Esophagus squamous epithelium (tissue), 5 donors: ENCODE results near the gene FGF14. TPM values are rescaled to one million over a fixed set of nuclear protein-coding genes. Genes with fewer than 3 reads are reported as not detected.

Source experiments
- DNase-seq: peaks from one replicate; lab custom pipeline; 2025; lab: John Stamatoyannopoulos, UW
- H3K27ac ChIP-seq, 4 donors: fragments of 200-600 bp; sonication (generic); one replicate each; pipeline ENCODE4 v1.5.1; 2016 to 2019; ENCODE audit warnings: mild to moderate bottlenecking in 1 of 4
- H3K27me3 ChIP-seq, 4 donors: fragments of 200-600 bp; sonication (generic); 1 replicate in 3 of 4; 2 replicates in 1 of 4; pipeline versions ENCODE4 v1.5.1 to v1.6.0; 2017 to 2021; ENCODE audit warnings: antibody characterized with exemption in 1 of 4
- H3K36me3 ChIP-seq, 3 donors: fragments of 200-600 bp; sonication (generic); one replicate each; pipeline ENCODE4 v1.5.1; 2016 to 2019
- H3K4me1 ChIP-seq, 3 donors: fragments of 200-600 bp; sonication (generic); one replicate each; pipeline ENCODE4 v1.5.1; 2017 to 2019
- H3K4me3 ChIP-seq, 4 donors: fragments of 200-600 bp; sonication (generic); 1 replicate in 3 of 4; 2 replicates in 1 of 4; pipeline ENCODE4 v1.5.1; 2016 to 2019; ENCODE audit warnings: mild to moderate bottlenecking in 2 of 4, moderate library complexity in 1 of 4
- H3K9me3 ChIP-seq, 3 donors: fragments of 200-600 bp; sonication (generic); one replicate each; pipeline ENCODE4 v1.5.1; 2016 to 2019
- CTCF ChIP-seq, 6 experiments: fragments of 450-650 bp in 4 of 6; fragments of 200-600 bp in 2 of 6; sonication (generic) in 2 of 6; IDR thresholded peaks; one replicate each; pipeline ENCODE4 v1.5.1; 2016 to 2019; ENCODE audit warnings: antibody characterized with exemption in 6 of 6, mild to moderate bottlenecking in 4 of 6, moderate library complexity in 4 of 6
- POLR2A ChIP-seq, 4 donors: fragments of 450-650 bp; IDR thresholded peaks; one replicate each; pipeline ENCODE4 v1.6.1; 2017; ENCODE audit warnings: antibody characterized with exemption in 4 of 4, mild to moderate bottlenecking in 4 of 4, moderate library complexity in 3 of 4
- WGBS, 2 donors: methylation state at CpG; one replicate each; pipeline ENCODE4 v1.1.5; 2018; 5-methylcytosine and 5-hydroxymethylcytosine counted together
- intact Hi-C: fragments of 100-400 bp; cut with DNase I; formaldehyde crosslinking; loops from one replicate; pipeline ENCODE4 v1.15.0; 2022
- total RNA-seq, 4 donors: library from RNA; depleted of rRNA; stranded (reverse); fragments of >200 nt; gene quantifications; one replicate each; pipeline ENCODE4 v1.1.0, GENCODE V29; 2016
- donor health status: DM: yes; HTN: yes; CAD: no.

The FGF14 gene
- total RNA-seq, 4 donors from 2014 or later = 0.11 to 4.2 (median 1.0) TPM

- TF ChIP-seq POLR2A (IDR thresholded peaks at IDR 0.05) (no peak), CTCF (IDR thresholded peaks at IDR 0.05) (no peak)
- Histone ChIP-seq H3K4me3 (no peak overlapping the region), H3K4me1 (no peaks in the 10 kb centered on the region), H3K27ac (no peak overlapping the region), H3K36me3 (no peaks in the 10 kb centered on the region), H3K9me3 (no peaks in the 10 kb centered on the region), H3K27me3 (no peaks in the 10 kb centered on the region)
- intact Hi-C loops = no loop called here
- no peak for DNase-seq
Measured at GRCh38 chr13:102147353-102147752, 254.5 kb downstream of the FGF14 start.

- Histone ChIP-seq H3K4me1 (peaks cover 0 to 7% (median 0%) of the 10 kb centered on the region in 3 donors), H3K36me3 (no peaks in the 10 kb centered on the region), H3K9me3 (no peaks in the 10 kb centered on the region), H3K27me3 (no peaks in the 10 kb centered on the region), H3K4me3 (no peak overlapping the region), H3K27ac (no peak overlapping the region)
- TF ChIP-seq CTCF (IDR thresholded peaks at IDR 0.05) (no peak), POLR2A (IDR thresholded peaks at IDR 0.05) (no peak)
- no peak for DNase-seq
- intact Hi-C loops = no loop called here
Measured at GRCh38 chr13:102145750-102146149, 256.1 kb downstream of the FGF14 start.

- Histone ChIP-seq H3K9me3 (no peaks in the 10 kb centered on the region), H3K4me1 (peaks cover 0 to 7% (median 0%) of the 10 kb centered on the region in 3 donors), H3K27ac (no peak overlapping the region), H3K36me3 (no peaks in the 10 kb centered on the region), H3K4me3 (no peak overlapping the region), H3K27me3 (no peaks in the 10 kb centered on the region)
- TF ChIP-seq CTCF (IDR thresholded peaks at IDR 0.05) (no peak), POLR2A (IDR thresholded peaks at IDR 0.05) (no peak)
- intact Hi-C loops = no loop called here
- DNase-seq = no peak
- WGBS, 2 donors = 76 to 85% methylated on average over 1 of the region's 1 CpG
Measured at GRCh38 chr13:102142473-102142826, 259.4 kb downstream of the FGF14 start.

- intact Hi-C loops = no loop called here
- H3K27ac ChIP-seq = no peak overlapping the region
- H3K4me1 ChIP-seq = peaks cover 0 to 7% (median 0%) of the 10 kb centered on the region in 3 donors
- no peak for DNase-seq
- H3K36me3 ChIP-seq = no peaks in the 10 kb centered on the region
- H3K27me3 ChIP-seq = no peaks in the 10 kb centered on the region
- TF ChIP-seq POLR2A (IDR thresholded peaks at IDR 0.05) = no peak
- peak; percentile 15 to 73 (median 54) for TF ChIP-seq CTCF (IDR thresholded peaks at IDR 0.05)
- H3K4me3 ChIP-seq = no peak overlapping the region
- WGBS, 2 donors = 26 to 27% methylated on average over 4 of the region's 4 CpGs
- H3K9me3 ChIP-seq = no peaks in the 10 kb centered on the region
Measured at GRCh38 chr13:102141625-102142472, 260.0 kb downstream of the FGF14 start.

GRCh38 chr13:102139626-102140025 is 262.2 kb downstream of the FGF14 start:
- TF ChIP-seq POLR2A (IDR thresholded peaks at IDR 0.05) (no peak), CTCF (IDR thresholded peaks at IDR 0.05) (no peak)
- peaks cover 0 to 7% (median 0%) of the 10 kb centered on the region in 3 donors for H3K4me1 ChIP-seq
- 49 to 76% methylated on average over 4 of the region's 4 CpGs for WGBS, 2 donors
- no peaks in the 10 kb centered on the region for H3K9me3 ChIP-seq
- H3K36me3 ChIP-seq = no peaks in the 10 kb centered on the region
- no peak overlapping the region for H3K27ac ChIP-seq
- H3K4me3 ChIP-seq = no peak overlapping the region
- no peak for DNase-seq
- no peaks in the 10 kb centered on the region for H3K27me3 ChIP-seq
- intact Hi-C loops = no loop called here
